GM19397 (cell line): Measurements from ENCODE around the gene NPC1L1.

ENCODE experiments used
- ATAC-seq: cut with Tn5 transposase; IDR thresholded peaks from one replicate; pipeline ENCODE4 v1.9.1; 2021; ENCODE audit warnings: mild to moderate bottlenecking, moderate library complexity; ENCODE audit not compliant: unreplicated experiment

The NPC1L1 gene

DNA sequence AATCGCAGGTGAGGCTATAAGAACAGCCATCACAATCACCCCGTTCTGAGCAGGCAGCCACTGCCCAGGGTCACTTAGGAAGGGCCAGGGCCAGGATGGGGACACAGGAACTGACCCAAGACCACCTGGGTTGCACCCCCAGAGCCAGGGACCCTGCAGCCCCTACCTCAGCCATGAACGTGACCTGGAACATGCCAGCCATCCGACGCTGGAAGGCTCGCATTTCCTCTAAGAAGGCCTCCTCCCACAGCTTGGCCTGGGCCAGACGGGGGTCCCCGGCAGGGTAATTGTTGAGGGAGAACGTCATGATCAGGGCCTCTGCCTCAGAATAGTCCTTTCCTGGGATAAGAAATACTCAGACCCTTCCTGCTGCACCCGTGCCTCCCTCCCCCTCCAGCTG lies 5.0 kb downstream of the NPC1L1 start:
- no peak for ATAC-seq

DNA sequence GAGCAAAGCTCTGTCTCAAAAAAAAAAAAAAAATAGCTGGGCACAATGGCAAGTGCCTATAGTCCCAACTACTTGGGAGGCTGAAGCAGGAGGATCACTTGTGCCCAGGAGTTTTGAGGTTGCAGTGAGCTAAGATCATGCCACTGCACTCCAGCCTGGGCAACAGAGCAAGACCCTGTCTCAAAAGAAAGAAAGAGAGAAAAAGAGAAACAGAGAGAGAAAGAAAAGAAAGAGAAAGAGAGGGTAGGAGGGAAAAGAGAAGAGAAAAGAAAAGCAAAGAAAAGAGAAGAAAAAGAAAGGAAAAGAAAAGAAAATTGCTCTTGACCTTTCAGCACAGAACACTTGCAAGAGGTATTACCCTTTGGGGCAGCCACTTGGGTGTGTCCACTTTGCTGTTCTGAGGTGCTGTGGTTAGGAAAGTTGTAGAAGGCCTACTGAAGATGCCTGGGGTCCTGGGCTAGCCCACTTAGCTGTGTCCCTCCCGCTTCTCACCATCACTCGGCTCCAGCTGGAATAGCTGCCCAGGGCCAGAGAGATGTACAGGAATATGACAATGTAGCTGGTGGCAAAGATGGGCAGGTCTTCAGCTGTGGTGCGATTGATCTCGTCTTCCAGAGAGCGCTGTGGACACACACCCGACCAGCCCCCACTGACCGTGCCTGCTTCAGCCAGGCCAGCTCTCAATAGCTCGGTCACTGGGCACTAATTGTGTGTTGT lies 5.6 kb downstream of the NPC1L1 start:
- no peak for ATAC-seq

DNA sequence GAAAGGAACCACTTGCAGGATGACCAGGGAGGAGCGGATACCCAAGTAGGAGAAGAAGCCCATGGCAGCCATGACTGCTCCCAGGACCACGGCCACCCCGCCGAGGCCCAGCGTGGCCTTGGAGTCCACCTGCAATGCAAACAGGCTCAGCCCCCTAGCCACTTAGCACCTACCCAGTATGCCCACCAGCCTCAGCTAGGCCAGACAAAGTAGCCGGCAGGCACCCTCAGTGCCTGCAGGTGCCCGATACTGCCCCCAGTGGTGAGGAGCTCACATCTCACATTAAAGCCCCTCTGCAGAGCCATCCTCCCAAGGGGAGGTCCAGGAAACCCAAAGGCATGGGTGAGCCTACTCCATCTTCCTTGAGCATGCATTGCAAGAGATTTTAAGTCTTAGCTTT lies 6.6 kb downstream of the NPC1L1 start:
- no peak for ATAC-seq

DNA sequence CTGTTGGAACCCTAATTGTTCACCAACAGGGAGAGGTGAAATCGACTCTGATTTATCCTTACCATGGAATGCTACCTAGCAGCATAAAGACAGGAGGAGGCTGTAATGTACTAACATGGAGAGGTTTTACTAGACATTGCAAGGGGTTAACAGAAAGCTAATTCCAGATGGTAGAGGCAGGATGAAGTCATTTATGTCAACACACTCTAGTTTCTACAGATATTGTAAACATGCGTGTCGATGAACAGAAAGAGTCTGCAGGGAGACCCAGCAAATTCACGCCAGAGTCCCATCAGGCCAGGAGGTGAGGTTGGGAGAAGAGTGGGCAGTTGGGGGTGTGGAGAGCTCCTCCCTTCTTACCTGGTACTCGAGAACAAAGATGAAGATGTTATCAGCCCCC lies 7.0 kb downstream of the NPC1L1 start:
- no peak for ATAC-seq

DNA sequence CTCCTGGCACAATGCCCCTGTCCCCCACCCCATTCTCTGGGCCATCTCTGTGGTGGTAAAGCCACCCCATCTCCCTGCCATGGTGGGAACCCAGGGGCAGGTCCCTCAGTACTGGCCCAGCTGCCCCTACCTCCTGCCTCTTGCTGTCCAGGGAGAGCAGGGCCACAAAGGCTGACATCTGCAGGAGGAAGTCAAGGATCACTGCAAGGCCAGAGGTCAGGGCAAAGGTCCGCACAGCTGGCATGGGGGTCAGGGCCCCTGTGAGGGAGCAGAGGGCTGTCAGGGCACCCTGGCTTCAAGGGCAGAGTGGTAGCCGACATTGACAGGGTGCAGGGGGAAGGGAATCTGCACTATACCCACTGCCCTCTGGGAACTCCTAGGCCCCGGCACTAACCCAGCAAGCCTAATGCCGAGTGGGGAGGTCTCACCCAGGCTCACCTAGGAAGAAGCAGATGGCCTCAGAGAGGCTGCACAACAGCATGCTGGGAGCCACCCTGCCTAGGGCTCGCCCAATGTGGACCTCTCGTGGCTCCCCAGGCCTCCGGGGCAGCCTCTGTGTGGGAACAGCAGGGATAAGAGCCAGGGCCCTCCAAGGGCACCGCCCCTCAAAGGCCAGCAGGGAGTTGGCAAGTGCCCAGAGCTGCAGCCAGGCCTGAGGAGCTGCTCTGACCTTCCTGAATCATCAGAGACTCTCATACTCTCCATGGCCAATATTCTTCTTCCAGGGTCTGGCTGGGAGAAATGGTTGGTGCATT lies 7.7 kb downstream of the NPC1L1 start:
- ATAC-seq = no peak

DNA sequence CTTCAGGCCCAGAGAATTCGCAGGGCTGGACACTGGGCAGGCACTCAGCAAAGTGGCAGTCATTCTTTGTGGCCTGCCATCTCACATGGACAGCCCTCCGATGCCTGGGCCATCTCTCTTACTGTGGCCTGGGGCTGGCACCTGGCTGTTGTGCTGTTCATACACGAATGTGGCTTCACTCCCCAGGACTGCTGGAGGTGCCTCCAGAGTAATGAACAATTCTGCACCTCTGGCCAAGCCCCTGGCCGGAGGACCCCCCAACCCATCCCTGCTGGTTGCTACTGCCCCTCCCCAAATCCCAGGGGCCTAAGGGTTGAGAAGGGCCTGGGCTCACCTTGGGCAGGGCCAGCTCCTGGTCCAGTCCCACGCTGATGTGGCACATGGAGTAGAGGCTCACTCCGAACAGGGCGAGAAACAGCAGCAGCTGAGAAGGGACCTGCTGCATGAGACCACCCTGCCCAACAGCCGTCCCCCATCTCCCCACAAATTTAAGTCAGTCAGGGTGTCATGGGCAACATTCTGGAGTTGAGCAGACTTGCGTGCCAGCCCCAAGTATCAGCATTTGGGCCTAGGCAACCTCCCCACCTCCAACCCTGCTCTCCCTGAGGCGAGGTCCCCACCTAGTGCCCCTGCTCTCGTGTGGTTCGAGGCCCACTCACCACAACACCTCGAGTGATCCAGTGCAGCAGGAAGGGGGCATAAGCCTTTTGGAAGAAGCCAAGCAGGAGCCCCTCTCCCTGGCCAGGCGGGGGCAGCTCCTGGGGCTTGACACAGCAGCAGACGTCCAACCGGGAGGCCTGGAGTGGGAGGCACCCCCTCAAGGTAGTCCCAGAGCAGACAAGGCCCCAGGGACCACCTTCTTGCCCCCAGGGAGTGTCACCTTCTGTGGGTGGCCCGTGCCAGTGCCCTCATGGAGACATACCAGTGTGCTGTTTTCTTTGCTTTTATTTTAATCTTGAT lies 9.4 kb downstream of the NPC1L1 start:
- no peak for ATAC-seq

DNA sequence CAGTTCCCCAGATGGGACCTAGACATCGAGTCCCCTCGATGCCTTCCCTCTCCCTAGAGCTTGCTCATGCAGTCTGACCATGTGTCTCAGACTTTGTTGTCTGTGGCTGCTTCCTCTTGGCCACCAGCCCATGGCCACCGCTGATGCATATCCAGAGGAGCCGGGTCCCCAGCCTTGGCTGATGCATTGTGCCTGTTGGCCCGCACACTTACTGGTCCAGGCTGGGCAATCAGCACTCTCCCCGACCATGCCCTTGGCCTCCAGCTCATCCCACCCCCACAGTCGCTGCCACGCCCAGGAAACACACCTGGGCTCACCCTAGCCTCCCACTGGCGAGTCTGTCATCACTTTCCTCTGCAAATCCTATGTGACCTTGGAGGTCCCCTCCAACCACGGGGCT lies 10.1 kb downstream of the NPC1L1 start:
- ATAC-seq = no peak

DNA sequence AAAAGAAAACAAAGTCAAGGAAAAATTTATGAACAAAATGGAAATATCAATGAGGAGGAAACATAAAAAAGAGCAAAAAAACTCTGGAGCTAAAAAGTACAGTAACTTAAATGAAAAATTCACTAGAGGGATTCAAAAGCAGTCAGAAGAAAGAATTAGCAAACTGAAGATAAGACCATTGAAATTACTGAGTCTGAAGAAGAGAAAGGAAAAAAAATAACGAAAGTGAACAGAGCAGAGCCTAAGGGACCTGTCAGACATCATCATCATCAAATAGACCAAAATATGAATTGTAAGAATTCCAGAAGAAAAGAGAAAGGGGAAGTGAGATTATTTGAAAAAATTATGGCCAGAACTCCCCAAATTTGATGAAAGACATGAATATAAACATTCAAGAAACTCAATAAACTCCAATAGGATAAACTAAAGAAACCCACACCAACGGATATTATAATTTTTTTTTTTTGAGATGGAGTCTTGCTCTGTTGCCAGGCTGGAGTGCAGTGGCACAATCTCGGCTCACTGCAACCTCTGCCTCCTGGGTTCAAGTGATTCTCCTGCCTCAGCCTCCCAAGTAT lies 16.2 kb downstream of the NPC1L1 start:
- no peak for ATAC-seq

DNA sequence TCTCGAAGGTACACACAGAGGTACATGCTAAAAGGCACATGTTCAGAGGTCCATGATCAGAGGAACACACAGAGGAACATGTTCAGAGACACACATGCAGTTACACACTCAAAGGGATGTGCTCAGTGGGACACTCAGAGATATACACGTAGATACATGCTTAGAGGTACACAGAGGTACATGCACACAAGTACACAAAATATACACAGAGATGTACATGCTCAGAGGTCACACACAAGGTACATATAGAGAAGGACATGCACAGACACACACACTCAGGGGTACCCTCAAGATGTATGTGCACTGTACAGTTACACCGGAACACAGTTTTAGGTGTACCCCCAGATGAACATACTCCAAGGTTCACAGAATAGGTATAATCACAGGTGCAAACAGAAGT lies 18.8 kb downstream of the NPC1L1 start:
- ATAC-seq = no peak

DNA sequence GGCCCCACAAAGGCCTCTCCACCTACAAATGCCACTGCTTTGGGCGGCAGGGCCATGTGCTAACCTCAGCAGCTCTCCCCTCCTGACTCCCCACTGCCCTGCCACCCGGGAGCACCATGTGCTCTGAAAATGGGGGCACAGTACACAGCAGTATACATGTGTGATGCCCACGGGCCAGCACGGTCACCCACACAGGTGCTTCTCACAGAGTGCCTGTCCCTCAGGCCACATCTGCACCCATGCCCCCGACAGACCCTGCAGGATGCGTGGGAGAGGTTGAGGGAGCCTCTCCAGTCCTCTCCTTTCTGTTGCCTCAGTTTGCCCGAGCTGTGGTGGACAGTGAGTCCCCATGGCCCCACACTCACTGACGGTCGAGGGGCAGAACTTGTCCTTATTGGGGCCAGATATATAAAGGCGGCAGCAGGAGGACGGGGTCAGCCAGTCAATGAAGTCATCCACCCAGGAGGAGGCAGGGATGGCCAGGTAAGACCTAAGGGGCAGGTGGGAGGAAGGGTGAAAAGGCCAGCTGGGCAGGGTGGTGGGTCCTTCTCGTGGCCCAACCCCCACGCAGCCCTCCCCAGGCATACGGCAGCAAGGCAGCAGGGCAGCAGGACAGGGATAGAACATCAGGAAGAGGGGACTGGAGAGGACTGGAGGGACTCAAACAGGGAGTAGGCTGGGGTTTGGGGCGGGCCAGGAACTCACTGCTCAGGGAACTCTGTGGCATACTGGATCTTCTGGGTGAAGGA lies 19.6 kb downstream of the NPC1L1 start:
- no peak for ATAC-seq

DNA sequence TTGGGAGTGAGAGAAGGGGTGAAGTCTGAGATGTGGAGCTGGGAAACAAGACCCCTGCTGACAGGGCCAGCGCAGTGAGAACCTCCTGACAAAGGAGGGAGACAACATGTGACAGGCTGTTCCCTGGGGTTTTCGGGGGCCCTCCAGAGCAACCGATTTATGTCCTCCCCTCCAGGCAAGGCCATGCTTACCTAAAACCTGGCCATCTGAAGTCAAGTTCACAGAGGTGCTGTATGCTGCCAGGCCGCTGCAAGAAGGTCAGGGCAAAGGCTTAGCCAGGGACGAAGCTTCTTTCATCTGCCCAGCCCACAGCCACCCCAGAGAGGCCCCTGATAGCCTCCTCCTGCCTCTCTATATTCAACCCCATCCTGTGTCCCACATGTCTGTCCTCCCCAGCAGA lies 20.6 kb downstream of the NPC1L1 start:
- ATAC-seq = no peak

DNA sequence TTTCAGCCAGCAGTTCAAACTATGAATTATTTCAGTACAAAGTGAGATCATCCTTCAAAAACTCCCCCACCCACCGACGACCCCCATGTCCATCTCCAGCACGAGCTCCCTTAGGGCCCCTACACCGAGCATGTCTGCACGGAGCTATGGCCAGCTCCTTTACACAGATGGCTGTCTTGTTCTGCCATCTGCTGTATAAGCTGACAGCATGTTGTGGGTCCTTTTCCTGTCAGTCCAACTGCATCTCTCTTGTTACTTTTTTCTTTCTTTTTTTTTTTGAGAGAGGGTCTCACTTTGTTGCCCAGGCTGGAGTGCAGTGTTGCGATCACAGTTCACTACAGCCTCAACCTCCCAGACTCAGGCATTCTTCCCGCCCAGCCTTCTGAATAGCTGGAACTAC lies 21.6 kb downstream of the NPC1L1 start:
- no peak for ATAC-seq

DNA sequence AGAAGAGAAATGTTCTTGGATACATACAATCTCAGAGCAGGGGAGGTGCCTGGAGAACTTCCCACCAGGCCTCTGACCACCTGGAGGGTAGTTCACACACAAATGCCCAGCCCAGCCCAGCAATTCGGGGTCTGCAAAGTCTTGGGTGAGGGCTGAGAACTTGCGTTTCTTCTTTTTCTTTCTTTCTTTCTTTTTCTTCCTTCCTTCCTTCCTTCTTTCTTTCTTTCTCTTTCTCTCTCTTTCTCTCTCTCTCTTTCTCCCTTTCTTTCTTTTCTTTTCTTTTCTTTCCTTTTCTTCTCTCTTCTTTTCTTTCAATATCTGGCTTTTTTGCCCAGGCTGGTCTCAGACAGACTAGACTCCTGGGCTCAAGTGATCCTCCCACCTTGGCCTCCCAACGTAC lies 22.4 kb downstream of the NPC1L1 start:
- no peak for ATAC-seq

DNA sequence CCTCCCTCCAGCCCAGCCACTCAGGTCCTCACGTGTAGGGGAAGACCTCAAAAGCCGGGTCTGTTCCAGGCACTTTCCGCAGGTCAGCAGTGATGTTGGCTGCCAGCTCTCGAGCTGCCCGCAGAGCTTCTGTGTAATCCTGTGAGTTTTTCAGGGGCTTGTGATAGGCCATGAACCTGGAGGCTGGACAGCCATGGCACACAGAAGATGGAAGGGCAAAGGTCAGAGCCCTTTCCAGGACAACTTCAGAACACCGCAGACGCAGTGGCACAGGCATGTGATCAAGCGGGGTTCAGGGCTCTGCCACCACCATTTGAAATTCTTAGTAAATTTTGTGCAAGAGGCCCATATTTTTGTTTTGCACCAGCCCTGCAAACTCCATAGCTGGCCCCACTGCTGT lies 24.0 kb downstream of the NPC1L1 start:
- ATAC-seq = no peak

DNA sequence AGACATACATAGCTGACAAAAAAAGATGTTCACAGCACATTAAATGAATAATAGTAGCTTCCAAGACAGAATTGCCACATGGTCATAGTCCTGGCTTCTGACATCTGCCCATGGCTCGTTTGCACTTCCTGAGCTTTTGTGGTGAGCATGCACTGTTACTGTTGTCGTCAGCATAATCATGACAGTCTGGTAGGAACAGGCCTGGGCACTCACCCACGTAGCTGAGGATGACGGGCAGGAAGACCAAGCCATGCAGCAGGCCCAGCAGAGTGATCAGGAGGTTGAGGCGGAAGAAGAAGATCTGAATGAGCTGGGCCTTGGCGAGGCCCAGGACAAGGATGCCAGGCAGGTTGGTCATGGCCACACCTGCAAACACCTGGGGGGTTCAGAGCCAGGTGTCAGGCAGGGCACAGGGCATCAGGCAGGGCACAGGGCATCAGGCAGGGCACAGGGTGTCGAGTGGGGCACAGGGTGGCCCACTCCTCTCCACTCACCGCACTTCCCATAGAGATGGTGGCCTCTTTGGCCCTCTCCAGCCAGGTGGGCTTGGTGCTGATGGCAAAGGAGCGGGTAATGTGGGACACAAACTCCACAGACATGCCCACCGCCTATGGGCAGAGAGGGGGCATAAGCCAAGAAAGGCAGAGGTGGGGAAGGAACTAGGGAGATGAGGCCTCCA lies 25.4 kb downstream of the NPC1L1 start:
- no peak for ATAC-seq

DNA sequence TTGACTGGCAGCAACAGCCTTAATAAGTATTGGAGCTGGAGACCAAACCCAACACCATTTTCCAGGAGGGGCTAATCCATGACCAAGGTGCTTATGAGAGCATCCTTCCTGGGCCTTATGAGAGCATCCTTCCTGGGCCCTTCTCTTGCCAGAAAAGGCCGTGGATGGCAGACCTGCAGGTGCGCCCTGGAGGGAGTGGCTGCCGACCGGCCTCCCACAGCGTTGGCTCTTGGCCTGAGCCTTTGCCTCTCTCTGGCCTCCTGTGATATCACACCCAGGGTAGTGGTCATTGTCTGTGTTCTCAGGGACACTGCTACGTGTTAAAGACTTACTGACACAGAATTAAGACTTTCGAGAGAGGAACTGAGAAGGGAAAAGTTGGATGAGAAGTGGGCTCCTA lies 28.4 kb downstream of the NPC1L1 start:
- ATAC-seq = no peak

DNA sequence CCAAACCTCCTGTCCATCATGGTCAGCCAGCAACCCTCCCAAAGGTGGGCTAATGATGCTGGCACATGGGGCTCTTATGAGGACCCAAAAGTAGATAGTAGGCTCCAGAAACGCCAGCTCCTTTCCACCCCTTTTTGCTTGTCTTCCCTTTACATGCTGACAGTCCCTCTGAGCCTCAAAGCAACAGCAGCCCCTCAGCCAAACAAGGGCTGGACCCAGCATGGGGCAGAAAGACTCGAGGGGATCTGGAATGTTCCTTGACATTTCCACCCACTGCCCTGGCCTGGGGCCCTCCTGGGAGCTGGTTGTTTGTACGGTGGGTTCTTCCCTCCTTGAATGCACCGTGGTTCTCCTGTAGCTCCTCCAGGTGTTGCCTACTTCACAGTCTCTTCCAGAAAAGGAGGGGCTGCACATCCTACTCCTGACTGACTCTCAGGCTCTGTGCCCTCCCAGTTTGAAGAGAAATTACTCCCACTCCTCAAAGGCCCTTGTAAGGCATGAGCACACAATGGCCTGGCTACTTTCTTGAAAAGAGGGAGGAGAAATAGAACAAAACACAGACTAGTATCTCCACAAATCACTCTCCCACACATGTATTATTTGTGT lies 29.2 kb downstream of the NPC1L1 start:
- no peak for ATAC-seq

DNA sequence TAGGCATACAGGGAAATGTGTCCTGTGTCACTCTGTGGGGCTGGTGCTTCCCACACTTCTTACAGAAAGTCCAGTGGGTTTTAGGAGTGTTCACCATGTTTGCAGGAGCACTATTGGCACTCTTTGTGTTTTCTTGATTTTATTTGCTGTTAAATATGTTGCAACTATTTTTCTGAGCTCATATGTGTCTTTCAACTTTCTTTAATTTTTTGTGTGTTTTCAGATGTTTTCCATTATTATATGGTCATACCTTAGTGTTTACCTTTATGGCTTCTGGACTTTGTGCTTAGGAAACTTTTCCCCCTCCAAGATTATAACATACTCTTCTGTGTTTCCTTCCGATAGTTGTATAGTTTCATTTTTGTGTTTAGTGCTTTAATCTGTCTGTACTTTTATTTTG lies 29.9 kb downstream of the NPC1L1 start:
- ATAC-seq = no peak

DNA sequence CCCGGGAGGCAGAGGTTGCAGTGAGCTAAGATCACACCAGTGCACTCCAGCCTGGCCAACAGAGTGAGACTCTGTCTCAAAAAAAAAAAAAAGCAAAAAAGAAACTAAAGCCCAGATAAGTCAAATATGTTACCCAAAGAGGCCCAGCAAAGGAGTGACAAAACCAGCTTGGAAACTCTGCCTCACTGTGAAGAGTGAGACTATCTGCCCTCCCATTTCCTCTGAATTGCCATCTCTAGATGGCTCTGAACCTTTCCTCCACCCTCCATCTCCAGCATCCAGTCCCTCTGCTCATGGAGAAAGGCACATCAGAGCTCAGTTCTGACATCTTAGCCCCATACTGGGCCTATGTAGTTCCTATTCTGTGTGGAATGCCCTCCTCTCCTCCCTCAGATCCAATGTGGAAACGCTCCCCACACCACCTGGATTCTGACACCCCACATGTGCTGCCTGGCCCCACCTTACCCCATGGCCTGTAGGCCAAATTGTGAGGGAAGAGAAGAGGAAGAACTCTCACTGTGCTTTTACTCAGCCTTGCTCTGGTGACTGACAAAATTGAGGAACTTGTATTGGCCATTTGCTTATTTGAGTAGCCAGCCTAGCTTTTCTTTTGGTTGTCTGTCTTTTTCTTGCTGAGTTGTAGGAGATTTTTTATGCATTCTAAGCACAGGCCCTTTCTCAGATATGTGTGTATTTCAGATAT lies 32.7 kb downstream of the NPC1L1 start:
- no peak for ATAC-seq
